ENCODE results near the gene MARCHF6. TPM values are rescaled to one million over a fixed set of nuclear protein-coding genes. Genes with fewer than 3 reads are reported as not detected.
"Not testable (repeated sequence)": the region's sequence is repeated elsewhere in the genome, so short reads cannot be mapped to it uniquely, and the experiment has no call there.

The MARCHF6 gene
- polyA plus RNA-seq, 1 of the 3 experiments (the other 2 are of a cell fraction): 52.4 TPM

DNA sequence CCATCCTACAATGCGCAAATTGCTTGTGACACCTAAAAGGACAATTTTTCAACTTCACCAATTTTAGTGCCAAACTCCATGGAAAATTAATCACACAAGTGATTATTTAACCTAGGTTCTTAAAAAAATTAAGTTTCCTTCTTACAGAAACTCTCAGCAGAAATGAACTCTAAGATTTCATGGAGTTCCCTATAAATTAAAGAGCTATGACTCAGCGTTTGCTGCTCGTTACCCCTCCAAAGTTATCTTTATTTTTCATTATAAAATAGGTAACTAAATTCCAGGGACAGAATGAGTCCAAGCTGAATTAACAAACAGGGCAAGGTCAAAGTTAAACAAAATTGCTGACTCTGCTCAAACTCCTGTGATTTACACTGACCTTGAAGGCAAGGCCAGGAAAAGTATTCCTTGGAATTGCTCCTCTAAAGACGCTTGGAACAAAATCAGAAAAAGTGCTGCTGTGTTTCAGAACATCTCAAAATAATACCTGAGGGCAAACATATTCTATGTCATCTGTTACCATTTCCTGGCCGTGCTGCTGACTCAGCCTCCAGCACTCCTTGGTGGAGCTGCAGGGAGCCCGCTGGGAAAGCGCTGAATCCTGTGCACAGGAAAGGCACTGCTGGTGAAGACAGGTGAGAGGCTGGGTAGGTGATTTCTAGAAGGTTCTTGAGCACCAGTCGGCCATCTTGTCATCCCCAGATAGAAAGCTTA is 43.3 kb upstream of the MARCHF6 start (continued):
- TF ChIP-seq MXI1 (IDR thresholded peaks at IDR 0.05; ENCODE audit: low read depth, low read length): no peak
- TF ChIP-seq FOXM1 (IDR thresholded peaks at IDR 0.05; ENCODE audit: low read depth): no peak
- TF ChIP-seq TCF12 (IDR thresholded peaks at IDR 0.05): 0 out of 2 replicates have a peak, but pooled peaks have one; percentile 7
- no peak for TF ChIP-seq GABPA (IDR thresholded peaks at IDR 0.05; ENCODE audit: low read depth)

GRCh38 chr5:10310835-10311570 is 42.5 kb upstream of the MARCHF6 start:
- DNase-seq; H2AFZ ChIP-seq (ENCODE audit: low read depth); H4K20me1 ChIP-seq (ENCODE audit: insufficient read depth); CTCF ChIA-PET; H3K9me3 ChIP-seq; H3K27ac ChIP-seq (ENCODE audit: low read depth in 2 of 2, low read length in 1 of 2); H3F3A ChIP-seq (replicated peaks; ENCODE audit: insufficient read depth); POLR2A ChIA-PET; H3K36me3 ChIP-seq (replicated peaks in 1 of 2; ENCODE audit: control insufficient read depth in 1 of 2, insufficient read depth in 2 of 2, low read length in 1 of 2); H3K27me3 ChIP-seq (ENCODE audit: insufficient read depth); H3K9ac ChIP-seq; H3K79me2 ChIP-seq (ENCODE audit: insufficient read depth); H3K4me3 ChIP-seq (ENCODE audit: low read depth in 2 of 2, low read length in 1 of 2); H3K9me2 ChIP-seq: not testable (repeated sequence)
- H3K4me2 ChIP-seq: peak overlapping the region; percentile 53
- H3K4me1 ChIP-seq (ENCODE audit: control insufficient read depth in 1 of 2, insufficient read depth in 2 of 2, low read depth in 1 of 2, low read length in 1 of 2): peaks cover 10 to 14% of the 10 kb centered on the region in 2 experiments; a peak in 2 of 4 replicates
- WGBS (ENCODE audit: low lambda C conversion rate): 83% methylated on average over 8 of the region's 8 CpGs
- peak; percentile 15; the same call in 1 of the 2 replicates for TF ChIP-seq FOSL2 (IDR thresholded peaks at IDR 0.05; ENCODE audit: borderline replicate concordance, low read depth)

- Histone ChIP-seq H3K9ac (no peak overlapping the region), H3K9me2 (no peaks in the 10 kb centered on the region), H3K9me3 (no peaks in the 10 kb centered on the region), H3F3A (replicated peaks; ENCODE audit: insufficient read depth) (peaks cover 10% of the 10 kb centered on the region), H3K4me3 (ENCODE audit: low read depth in 2 of 2, low read length in 1 of 2) (no peak overlapping the region), H3K4me2 (no peak overlapping the region), H3K79me2 (ENCODE audit: insufficient read depth) (no peaks in the 10 kb centered on the region), H4K20me1 (ENCODE audit: insufficient read depth) (no peaks in the 10 kb centered on the region), H2AFZ (ENCODE audit: low read depth) (no peak overlapping the region), H3K27me3 (ENCODE audit: insufficient read depth) (no peaks in the 10 kb centered on the region), H3K4me1 (ENCODE audit: control insufficient read depth in 1 of 2, insufficient read depth in 2 of 2, low read depth in 1 of 2, low read length in 1 of 2) (peaks cover 7 to 10% of the 10 kb centered on the region in 2 experiments; a peak in 2 of 4 replicates), H3K27ac (ENCODE audit: low read depth in 2 of 2, low read length in 1 of 2) (no peak overlapping the region), H3K36me3 (replicated peaks in 1 of 2; ENCODE audit: control insufficient read depth in 1 of 2, insufficient read depth in 2 of 2, low read length in 1 of 2) (no peaks in the 10 kb centered on the region)
- CTCF ChIA-PET: no interaction called here
- DNase-seq: no peak
- 89% methylated on average over 10 of the region's 10 CpGs for WGBS (ENCODE audit: low lambda C conversion rate)
- TF ChIP-seq NFIC (IDR thresholded peaks at IDR 0.05; ENCODE audit: borderline replicate concordance): no peak
- POLR2A ChIA-PET: no interaction called here
Observed at GRCh38 chr5:10311595-10312425, 41.7 kb upstream of the MARCHF6 start.

GRCh38 chr5:10315201-10315600 is 38.3 kb upstream of the MARCHF6 start:
- Histone ChIP-seq H3K4me1 (ENCODE audit: control insufficient read depth in 1 of 2, insufficient read depth in 2 of 2, low read depth in 1 of 2, low read length in 1 of 2) (peaks cover 2 to 6% of the 10 kb centered on the region in 2 experiments; a peak in 2 of 4 replicates), H4K20me1 (ENCODE audit: insufficient read depth) (no peaks in the 10 kb centered on the region), H3K27ac (ENCODE audit: low read depth in 2 of 2, low read length in 1 of 2) (no peak overlapping the region), H3K4me3 (ENCODE audit: low read depth in 2 of 2, low read length in 1 of 2) (no peak overlapping the region), H3K27me3 (ENCODE audit: insufficient read depth) (no peaks in the 10 kb centered on the region), H3K9me3 (no peaks in the 10 kb centered on the region), H3K9ac (no peak overlapping the region), H3K4me2 (no peak overlapping the region), H2AFZ (ENCODE audit: low read depth) (no peak overlapping the region), H3K79me2 (ENCODE audit: insufficient read depth) (no peaks in the 10 kb centered on the region), H3K36me3 (replicated peaks in 1 of 2; ENCODE audit: control insufficient read depth in 1 of 2, insufficient read depth in 2 of 2, low read length in 1 of 2) (no peaks in the 10 kb centered on the region), H3F3A (replicated peaks; ENCODE audit: insufficient read depth) (peaks cover 10% of the 10 kb centered on the region), H3K9me2 (no peaks in the 10 kb centered on the region)
- DNase-seq: no peak
- ChIA-PET CTCF (interaction anchor here (1.2 to 2.2 kb wide), 2 partner anchors 10 to 32 kb away, joined by 3 to 6 read pairs; no protein-coding TSS in a partner anchor), POLR2A (no interaction called here)
- 86% methylated on average over 5 of the region's 5 CpGs for WGBS (ENCODE audit: low lambda C conversion rate)
- no peak for TF ChIP-seq RFX5 (IDR thresholded peaks at IDR 0.05; ENCODE audit: low read length)
- no peak for TF ChIP-seq MEF2A (IDR thresholded peaks at IDR 0.05; ENCODE audit: borderline replicate concordance, low read depth)
- TF ChIP-seq RCOR1 (IDR thresholded peaks at IDR 0.05; ENCODE audit: low read length): no peak
- TF ChIP-seq JUND (IDR thresholded peaks at IDR 0.05): no peak
- no peak for TF ChIP-seq FOXJ3 (CRISPR knock-in tag; IDR thresholded peaks at IDR 0.05)
- TF ChIP-seq FOXM1 (IDR thresholded peaks at IDR 0.05; ENCODE audit: low read depth): no peak
- TF ChIP-seq GATA2 (CRISPR knock-in tag; IDR thresholded peaks at IDR 0.05): no peak
- TF ChIP-seq TCF12 (IDR thresholded peaks at IDR 0.05): no peak
- TF ChIP-seq SIN3A (IDR thresholded peaks at IDR 0.05; ENCODE audit: borderline replicate concordance, low read depth, low read length): no peak
- TF ChIP-seq POLR2AphosphoS5 (IDR thresholded peaks at IDR 0.05; ENCODE audit: low read depth, low read length): no peak
- no peak for TF ChIP-seq NRF1 (IDR thresholded peaks at IDR 0.05; ENCODE audit: low read depth, low read length)
- TF ChIP-seq EZH2phosphoT487 (IDR thresholded peaks at IDR 0.05; ENCODE audit: borderline replicate concordance, low read depth): no peak
- TF ChIP-seq EP300 (IDR thresholded peaks at IDR 0.05; ENCODE audit: borderline replicate concordance in 1 of 2, low read depth in 1 of 2, low read length in 1 of 2): no peak
- no peak for TF ChIP-seq YY1 (IDR thresholded peaks at IDR 0.05; ENCODE audit: low read depth)
- TF ChIP-seq, protein P1, sequence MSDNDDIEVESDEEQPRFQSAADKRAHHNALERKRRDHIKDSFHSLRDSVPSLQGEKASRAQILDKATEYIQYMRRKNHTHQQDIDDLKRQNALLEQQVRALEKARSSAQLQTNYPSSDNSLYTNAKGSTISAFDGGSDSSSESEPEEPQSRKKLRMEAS (IDR thresholded peaks at IDR 0.05; ENCODE audit: low read depth): no peak
- no peak for TF ChIP-seq RXRA (IDR thresholded peaks at IDR 0.05; ENCODE audit: borderline replicate concordance, low read depth)

Data from SK-N-SH (cell line).